Hematopoietic multipotent progenitor cell treated with erythropoietin and hydrocortisone succinate and interleukin-3 and kit ligand, for 15 days (in vitro differentiated cells): Measurements from ENCODE around the gene FSIP2.

Source experiments
- DNase-seq: peaks from one replicate; pipeline ENCODE4 v3.0.0-alpha.2; 2015; ENCODE audit warnings: low spot score

The FSIP2 gene, protein sequence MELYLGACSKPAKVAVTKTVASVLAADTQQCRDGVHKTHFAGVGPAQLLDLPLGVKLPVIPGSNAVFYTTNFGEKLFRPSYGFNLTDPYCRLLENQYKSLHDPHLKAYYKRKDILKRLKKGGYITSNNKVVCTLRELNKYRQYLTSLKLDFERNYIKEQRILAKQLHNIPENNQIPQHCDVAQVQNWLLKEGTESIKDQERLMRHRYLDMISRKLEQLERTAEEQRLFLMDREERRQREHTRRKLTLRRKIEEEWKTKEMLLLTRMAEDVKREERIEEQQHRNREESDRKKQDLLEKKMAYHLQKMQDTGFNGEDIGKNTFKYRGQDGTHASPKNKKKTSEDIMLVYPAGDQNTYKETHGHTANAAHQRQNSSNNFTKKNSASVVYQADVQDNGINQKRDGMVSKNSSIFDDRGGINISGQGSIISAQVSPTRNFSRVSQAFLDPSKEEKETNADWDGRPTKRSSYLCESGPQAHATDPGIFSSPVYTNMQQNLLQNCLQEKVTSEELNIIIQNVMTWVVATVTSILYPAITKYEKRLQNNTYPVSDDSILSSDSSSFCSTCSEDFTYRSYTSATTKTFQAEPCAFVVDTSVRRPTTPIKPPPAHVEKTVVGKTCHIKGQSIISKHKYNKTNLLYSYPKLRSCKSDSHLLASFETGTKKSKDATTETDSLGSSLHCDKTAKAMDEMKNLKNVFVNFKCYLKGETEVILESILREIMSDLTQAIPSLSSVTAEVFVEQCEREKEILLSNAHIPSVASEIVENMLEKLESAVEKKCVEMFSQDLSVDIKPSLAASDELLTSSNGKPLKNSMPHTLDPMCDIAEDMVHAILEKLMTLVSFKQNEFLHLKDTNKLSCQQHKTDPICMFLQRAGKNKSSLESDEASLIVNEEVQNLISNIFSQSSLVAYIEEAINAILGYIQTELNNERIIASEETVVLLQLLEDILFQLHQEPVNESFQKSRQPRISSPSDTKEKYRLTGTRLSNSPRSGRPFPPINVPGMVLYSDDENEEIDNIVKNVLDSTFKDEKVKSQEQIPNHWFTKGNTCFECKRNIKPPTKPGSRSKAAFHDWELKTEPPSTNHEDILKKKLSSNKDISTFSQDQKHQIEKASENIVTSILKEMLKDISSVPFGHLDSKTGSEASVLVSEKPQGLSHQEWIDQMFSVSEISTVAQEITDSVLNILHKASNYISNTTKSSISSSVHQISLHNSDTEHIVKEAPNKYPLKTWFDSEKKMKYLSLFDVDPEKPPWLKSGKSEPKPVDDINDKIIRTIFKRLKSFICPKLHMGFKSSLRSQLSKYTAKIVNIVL (N-terminal part only)

GRCh38 chr2:185738679-185739472 is at the start of gene FSIP2:
FSIP2 (plus strand) TSS chr2:185738804; CDS start chr2:185738895, 91 bp downstream.
- DNase-seq: peak; percentile 16

DNA sequence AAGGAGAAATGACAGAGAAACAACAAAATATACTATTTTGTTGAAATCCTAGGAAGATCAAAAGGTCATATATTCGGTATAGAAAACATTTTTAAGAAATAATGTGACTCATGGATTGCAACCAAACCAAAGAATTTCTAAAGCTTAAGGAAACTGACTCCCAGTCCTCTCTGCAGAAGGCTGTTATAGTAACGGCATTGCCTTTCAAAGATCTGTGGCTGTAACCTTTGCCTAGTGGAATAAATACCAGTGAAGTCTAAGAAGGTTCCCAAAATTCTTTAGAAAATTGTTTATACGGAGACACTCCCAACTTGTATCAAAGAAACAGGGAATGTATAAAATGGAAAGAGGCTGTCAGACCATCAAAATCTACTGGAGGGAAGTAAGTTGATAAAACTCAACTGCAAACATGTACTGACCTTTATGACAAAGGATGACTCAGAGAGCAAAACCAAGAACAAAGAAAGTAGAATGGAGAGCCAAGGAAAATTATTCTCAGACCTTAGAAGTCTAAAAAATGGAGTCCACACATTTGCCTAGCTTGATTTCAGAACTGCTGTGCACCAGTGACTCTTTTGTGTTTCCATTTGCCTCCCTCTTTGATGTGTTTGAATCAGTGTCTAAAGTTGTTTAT is 48.6 kb upstream of the FSIP2 start:
- DNase-seq: no peak

DNA sequence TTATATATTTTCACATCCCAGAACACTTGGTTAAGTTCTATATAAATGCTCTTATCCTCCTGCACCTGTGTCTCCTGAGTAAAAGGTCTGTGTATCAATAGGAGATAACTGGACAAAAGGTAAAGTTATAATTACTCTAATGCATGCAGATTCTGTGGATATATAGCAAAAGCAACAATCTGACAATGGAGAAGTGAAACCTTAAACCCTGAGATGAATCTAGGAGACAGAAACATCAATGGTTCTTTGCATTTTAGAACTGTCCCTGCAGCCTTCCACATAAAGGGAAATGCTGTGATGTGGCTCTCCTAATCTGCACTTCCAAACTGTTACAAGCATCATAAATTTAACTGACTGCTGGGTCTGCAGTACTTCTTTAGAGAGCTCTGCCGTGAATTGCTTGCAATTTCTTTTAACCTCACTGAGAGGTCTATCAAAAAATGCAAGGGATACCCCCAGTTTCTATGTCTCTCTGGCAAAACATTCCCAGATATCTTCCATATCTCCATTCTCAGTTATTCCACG is 42.8 kb upstream of the FSIP2 start:
- DNase-seq: no peak

DNA sequence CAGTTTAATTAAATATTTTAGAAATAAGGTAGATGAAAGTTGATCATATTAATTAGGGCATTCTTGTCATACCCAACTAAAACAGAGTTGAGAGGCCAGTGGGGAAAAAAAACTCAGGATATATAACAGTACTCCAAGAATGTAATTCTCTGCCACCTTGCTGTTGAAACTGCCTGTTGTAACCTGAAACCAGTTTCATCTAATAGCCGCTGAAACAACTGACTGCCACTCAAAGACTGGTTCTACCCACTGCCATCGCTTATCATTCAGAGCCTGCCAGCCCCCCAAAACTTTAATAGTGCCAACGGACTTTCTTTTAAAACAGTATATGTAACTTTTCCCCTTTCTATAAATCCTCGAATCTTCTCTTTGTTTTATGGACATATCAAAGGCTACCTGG is 37.7 kb upstream of the FSIP2 start:
- no peak for DNase-seq

- no peak for DNase-seq
Measured at GRCh38 chr2:185734658-185735057, 3.9 kb upstream of the FSIP2 start.

DNA sequence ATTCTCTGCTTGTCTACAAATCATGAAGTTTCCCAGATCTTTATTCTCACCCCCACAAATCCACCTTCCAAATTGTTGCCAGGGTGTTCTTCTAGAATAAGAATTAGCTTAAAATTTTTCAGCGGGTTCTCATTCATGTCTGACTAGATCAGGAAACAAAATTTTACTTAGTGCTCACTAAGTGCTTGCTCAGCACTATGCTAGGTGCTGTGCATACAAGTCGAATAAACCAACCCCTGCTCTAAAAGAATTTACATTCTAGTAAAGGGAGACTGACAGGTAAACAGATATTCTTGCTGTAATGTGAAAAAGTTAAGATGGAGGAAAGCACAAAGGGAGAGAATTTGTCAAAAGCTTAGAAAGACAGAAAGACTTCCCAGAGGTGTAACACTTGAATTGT is 2.4 kb upstream of the FSIP2 start:
- no peak for DNase-seq

DNA sequence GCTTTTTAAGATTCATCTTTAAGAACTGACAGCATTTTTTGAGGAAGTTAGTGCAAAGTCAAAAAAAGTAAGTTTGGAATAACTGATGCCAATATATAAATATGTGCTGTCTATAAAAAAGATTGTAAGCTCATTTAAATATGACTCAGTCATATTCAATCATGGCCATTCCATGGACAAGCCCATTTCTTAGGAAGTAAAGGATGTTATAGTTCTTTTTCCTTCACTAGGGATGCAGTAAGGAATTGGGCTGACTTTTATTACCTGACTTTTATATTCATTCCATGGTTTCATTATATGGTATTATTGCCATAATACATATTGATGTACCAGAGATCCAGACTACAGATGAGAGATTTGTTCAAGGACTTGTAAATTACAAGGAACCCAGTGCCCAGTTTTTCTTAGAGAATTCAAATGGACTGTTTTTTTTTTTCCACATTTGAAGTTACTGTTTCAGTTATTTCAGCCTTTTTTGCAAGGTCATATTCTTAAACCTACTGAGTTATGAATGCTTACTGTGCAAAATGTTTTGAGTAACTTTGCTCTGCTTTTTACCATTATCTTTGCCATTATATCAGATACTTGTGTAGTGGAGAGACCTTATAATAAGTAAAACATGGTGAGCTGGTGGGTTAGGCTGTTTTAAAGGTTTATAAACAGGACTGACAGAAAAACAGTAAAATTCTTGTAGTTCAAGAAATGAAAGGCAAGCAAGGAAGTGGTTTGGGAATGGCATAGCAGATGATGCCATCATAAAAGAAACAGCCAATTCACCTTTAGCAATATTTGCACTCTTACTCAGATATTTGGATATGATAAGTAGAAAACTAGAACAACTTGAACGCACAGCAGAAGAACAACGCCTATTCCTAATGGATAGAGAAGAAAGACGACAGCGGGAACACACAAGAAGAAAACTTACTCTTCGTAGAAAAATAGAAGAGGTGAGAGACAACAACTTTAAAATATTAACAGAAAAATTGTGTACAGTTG is 7.6 kb downstream of the FSIP2 start:
- DNase-seq: no peak

DNA sequence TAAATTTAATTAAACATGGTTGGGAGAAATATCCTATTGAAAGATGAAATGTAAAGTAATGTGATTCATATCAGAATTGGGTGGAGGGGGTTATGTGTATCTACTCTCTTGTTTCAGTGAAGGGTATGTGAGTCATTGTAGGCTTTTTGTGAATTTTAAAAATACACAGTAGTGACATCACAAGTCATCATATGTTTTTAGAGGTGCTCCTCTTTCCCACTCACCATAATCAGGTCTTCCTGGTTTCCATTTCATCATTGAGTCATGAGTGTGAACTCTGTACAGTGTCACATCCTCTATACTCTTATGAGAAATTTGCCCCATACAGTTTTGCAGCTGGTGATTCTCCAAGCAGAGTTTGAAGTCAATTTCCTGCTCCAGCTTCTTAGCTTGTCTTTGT is 18.8 kb downstream of the FSIP2 start:
- no peak for DNase-seq

- DNase-seq: no peak
Measured at GRCh38 chr2:185771396-185771795, 32.8 kb downstream of the FSIP2 start.

DNA sequence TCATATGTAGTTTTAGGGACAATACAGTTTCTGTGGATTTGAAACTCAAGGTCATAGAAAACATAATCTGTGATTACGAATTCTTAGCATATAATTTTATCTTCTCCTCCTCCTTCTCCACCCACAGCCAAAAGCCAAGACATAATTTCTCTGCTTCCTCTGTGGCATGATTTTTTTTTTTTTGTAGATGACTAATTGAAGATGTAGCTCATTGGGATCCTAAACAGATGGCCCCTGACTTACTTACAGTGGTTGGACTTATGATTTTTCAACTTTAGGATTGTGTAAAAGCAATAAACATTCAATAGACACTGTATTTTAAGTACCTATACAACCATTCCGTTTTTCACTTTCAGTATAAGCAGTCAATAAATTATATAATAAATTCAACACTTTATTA is 42.3 kb downstream of the FSIP2 start:
- DNase-seq: no peak

DNA sequence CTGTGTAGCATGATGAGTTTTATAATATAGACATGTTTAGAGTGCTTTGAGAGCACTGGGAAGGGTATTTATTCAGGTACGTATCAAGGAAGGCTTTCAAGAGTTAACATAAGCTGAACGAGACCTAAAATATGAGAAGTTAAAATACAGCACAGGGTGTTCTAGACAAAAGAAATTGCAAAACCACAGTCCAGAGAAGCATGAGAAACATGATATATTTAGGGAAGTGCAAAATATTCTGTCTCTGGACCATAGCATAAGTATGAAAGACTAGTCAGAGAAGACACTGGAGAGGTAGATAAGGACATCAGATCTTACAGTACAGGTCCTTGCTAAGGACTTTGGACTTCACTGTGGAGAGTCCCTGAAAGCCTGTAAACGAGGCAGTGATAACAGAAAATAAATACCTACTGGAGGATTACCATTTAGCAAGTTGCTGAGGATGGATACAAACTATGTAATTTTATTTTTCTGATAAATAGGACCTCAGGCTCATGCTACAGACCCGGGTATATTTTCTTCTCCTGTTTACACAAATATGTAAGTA is 43.7 kb downstream of the FSIP2 start:
- DNase-seq: no peak

- no peak for DNase-seq
Measured at GRCh38 chr2:185785156-185785555, 46.6 kb downstream of the FSIP2 start.

DNA sequence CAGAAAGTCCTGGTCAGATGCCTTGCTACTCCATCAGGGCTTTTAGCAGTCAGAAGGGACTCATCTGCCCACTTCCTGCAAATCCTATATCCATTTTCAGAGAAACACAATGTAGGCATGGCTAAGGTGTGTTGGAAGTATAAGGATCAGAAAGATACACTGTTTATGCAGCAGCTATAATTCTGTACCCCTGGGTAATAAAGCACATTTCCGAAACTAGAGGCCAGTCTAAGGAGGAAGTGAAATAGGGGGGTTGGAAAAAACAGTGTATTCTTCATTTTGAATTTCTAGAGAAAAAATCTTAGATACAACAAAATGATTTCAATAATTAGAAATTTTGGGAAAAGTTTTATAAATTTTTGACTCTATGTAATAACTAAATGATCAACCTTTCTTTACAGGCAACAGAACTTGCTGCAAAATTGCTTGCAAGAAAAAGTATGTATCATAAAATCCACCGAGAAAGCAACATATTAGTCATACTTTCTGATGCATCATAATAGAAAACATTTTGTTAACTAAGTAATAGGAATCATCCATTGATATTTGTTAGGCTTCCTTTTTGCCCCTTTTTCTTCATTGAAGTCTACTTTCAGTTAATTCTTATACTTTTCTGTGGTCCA is 47.4 kb downstream of the FSIP2 start:
- no peak for DNase-seq

DNA sequence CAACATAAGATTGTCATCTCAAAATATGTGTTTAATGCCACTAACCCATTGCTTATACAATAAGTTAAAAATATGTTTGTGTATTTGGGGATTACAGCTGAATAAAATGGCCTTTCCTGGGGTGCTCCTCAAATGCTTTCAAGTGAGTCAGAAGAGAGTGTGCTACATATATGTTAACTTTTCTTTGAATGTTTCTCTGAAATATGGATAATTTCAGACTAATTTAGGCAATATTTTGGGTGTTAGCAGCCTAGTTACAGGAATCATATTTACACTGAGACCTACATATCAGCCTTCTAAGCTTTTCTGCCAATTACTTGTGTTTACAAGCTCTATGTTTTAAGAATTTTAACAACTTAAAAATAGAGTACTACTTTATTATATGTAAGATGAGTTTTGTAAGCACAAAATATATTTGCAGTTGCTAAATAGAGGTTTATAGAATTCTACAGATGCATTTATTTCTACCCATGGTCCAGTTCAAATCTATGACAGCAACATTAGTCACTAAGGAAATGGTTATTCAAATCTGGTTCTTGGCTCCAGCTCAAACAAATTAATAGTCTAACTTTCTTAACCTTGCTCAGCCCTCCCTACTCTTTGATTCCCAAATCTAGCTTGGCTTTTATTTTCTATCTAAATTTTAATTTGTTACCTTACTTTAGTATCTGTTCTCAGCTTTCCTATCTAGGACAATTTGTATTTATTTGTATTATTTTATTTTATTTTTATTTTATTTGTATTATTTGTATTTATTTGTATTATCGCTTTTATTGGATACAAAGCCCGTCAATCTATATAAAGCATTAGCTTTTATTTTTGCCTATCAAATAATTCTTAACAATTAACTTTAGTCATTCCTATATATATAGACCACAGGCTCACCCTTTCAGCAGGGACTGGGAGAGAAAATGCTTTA is 48.9 kb downstream of the FSIP2 start:
- DNase-seq: no peak

GRCh38 chr2:185790361-185790760 is 51.8 kb downstream of the FSIP2 start:
- no peak for DNase-seq

- DNase-seq: no peak
Measured at GRCh38 chr2:185793532-185794345, 55.1 kb downstream of the FSIP2 start.

GRCh38 chr2:185796758-185797157 is 58.2 kb downstream of the FSIP2 start:
- DNase-seq: no peak
